Measurements from ENCODE around the gene OST4. TPM values are rescaled to one million over a fixed set of nuclear protein-coding genes. Genes with fewer than 3 reads are reported as not detected.
A peak's percentile ranks its signal among the peaks of the same experiment; 100 is the strongest.
"Not testable (repeated sequence)": the region's sequence is repeated elsewhere in the genome, so short reads cannot be mapped to it uniquely, and the experiment has no call there.

OST4 gene
- 100 to 1,000 TPM; 334 to 346 TPM for total RNA-seq

DNA sequence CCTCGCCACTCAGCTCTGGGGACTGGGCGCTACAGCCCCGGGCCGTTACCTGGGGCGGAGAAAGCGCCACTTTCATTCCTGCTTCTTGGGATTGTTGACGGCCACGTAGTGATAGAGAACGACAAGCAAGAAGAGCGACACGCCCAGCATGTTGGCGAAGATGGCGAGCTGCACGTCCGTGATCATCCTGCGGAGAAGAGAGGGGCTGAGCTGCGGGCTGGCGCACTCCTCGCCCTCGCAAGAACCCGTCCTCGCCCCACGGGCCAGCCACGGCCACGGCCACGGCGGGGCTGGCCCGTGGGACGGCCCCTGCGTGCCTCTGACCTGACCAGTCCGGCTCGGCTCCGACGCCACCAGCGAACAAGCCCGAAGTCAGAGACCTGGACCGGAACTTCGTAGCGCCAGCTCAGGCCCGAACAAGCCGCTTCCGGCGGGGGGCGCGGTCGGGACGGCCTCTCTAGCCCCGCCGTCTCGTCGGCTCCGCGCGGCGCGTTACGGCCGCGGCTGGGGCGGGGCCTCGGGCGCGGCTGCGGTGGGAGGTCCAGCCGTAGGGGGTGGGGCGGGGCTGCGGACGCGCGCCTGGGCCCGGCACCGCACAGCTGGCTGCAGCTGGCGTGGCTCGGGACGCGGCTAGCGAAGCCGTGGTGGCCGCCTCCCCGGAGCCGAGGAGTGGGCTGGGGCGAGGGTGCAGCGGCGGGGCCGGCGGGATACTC, at the start of gene OST4:
Gene OST4 (minus strand): TSS at position 378 of the 713 bp plus-strand sequence.
- peaks cover 32% of the 10 kb centered on the region for H3K36me3 Mint-ChIP-seq (ENCODE audit: low read depth)
- H3K9me3 Mint-ChIP-seq (ENCODE audit: insufficient read depth): no peaks in the 10 kb centered on the region
- H3K4me1 Mint-ChIP-seq (ENCODE audit: low read depth): peaks cover 79% of the 10 kb centered on the region
- H3K4me3 Mint-ChIP-seq: peak within 1 kb of the TSS; percentile 99
- H3K27ac Mint-ChIP-seq: peak within 1 kb of the TSS; percentile 95
- DNase-seq (peak; percentile 92), ATAC-seq (peak; percentile 94)
- POLR2A ChIA-PET: interaction anchor here (0.6 to 11.6 kb wide), 10 partner anchors 9 to 592 kb away, joined by 3 to 128 read pairs (median 6); partner anchors contain the start of genes AGBL5, SLC4A1AP and SUPT7L
- CTCF ChIA-PET: interaction anchor here (1.0 to 3.7 kb wide), 11 partner anchors 10 to 231 kb away, joined by 3 to 28 read pairs (median 7); partner anchors contain the start of genes AGBL5 and TMEM214
- H3K27me3 Mint-ChIP-seq (ENCODE audit: low read depth): no peaks in the 10 kb centered on the region

DNA sequence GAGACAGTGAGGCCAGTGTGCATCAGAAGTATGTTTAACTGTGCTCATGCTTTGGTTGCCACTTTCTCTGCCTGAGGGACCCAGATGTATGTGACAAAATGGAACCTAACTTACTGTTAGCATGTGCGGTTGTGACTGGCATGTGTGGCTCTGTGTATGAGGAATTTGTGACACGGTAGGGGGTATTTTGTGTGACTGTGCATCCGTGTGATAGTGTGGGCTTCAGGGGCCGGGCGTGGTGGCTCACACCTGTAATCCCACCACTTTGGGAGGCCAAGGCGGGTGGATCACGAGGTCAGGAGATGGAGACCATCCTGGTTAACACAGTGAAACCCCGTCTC, 47.8 kb upstream of the OST4 start:
- H3K4me3 Mint-ChIP-seq: peak overlapping the region; percentile 60
- peaks cover 17% of the 10 kb centered on the region for H3K4me1 Mint-ChIP-seq (ENCODE audit: low read depth)
- ATAC-seq; DNase-seq; H3K27ac Mint-ChIP-seq; POLR2A ChIA-PET; H3K36me3 Mint-ChIP-seq (ENCODE audit: low read depth); CTCF ChIA-PET; H3K9me3 Mint-ChIP-seq (ENCODE audit: insufficient read depth): not testable (repeated sequence)
- H3K27me3 Mint-ChIP-seq (ENCODE audit: low read depth): peaks cover 47% of the 10 kb centered on the region

DNA sequence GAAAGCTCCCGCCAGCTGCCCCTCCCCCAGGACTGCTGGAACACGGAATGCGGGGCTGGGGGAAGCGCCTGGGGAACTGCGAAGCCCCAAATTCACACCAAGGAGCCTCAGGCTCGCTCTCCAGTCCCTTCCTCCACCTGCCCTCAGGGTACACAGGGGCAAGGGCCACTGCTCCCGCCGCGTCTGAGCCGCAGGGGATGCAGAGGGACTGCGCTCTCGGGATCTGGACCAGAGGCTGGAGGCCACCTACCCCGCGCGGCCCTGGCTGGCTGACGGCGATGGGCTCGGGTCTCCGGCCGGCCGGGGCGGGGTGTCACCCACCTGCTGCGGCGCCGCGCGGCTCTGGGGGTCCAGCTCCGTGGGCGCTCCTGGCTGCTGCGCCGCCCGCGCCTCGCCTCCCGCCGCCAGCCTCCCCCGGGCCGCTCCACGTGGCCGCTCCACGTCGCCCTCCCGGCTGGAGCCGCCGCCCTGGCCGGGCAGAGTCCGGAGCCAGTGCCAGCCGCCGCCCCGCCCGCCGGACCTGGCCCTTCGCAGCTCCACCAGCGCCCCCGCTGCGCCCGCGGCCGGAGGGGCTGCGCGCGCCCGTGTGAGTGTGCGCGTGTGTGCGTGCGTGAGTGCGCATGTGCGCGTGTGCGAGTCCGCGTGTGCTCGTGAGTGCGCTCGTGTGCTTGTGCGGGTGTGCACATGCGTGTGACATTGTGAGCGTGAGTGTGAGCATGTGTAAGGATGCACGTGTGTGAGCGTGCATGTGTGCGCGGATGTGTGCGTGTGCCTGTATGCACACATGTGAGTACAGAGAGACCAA, 47.3 kb upstream of the OST4 start, which contains the start of gene CGREF1:
Gene CGREF1 (minus strand): TSS at position 604 of the 805 bp plus-strand sequence. CDS start 14,762 bp downstream, outside the sequence.
- DNase-seq (no peak), ATAC-seq (no peak)
- Mint-ChIP-seq H3K9me3 (ENCODE audit: insufficient read depth) (no peaks in the 10 kb centered on the region), H3K27me3 (ENCODE audit: low read depth) (peaks cover 47% of the 10 kb centered on the region), H3K27ac (no peak within 1 kb of the TSS), H3K4me3 (peak within 1 kb of the TSS; percentile 60), H3K36me3 (ENCODE audit: low read depth) (no peaks in the 10 kb centered on the region), H3K4me1 (ENCODE audit: low read depth) (peaks cover 14% of the 10 kb centered on the region)
- POLR2A ChIA-PET: no interaction called here
- CTCF ChIA-PET: no interaction called here

DNA sequence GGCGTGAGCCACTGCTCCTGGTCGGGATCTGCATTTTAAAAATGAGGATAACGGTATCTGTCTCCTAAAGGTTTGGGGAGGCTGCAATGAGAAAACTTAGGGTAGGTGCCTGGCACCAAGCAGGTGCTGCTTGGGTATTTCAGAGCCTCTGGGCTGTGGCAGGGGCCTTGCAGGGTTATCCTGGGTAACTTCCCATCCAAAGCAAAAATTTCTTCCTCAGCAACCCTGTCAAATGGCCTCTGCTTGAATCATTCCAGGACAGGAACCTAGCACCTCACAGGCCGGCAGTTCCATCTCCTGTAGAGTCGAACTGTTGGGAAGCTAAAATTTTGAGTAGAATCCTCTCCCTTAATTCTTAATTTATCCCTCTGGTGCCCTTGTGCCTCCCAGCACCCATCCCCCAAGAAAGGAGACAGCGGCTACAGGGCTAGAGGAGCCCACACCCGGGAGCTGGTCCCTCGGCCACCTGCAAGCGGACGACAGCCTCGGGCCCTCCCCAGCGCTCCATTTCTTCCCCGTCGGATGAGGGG, 46.6 kb upstream of the OST4 start:
- no peaks in the 10 kb centered on the region for H3K36me3 Mint-ChIP-seq (ENCODE audit: low read depth)
- no peaks in the 10 kb centered on the region for H3K9me3 Mint-ChIP-seq (ENCODE audit: insufficient read depth)
- ChIA-PET POLR2A (no interaction called here), CTCF (no interaction called here)
- peaks cover 10% of the 10 kb centered on the region for H3K4me1 Mint-ChIP-seq (ENCODE audit: low read depth)
- H3K4me3 Mint-ChIP-seq: no peak overlapping the region
- no peak for ATAC-seq
- H3K27ac Mint-ChIP-seq: no peak overlapping the region
- no peak for DNase-seq
- peaks cover 45% of the 10 kb centered on the region for H3K27me3 Mint-ChIP-seq (ENCODE audit: low read depth)

DNA sequence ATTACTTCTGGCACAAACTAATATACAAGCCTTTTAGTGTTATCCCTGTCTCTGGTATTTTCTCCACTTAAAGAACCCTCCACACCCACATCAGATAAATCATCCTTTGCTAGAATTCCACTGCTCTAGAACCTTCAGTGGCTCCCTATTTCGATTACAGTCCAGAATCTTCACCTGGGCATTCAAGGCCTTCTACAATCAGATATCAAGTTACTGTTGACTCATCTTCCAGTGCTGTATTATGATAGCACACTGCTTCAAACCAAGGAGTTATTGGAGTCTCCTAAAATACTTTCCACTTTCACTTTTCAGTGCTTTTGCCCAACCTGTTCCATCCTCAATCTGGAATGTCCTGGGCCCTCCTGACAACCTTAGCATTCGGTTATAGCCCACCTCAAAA, 44.1 kb upstream of the OST4 start:
- H3K27ac Mint-ChIP-seq: no peak overlapping the region
- H3K9me3 Mint-ChIP-seq (ENCODE audit: insufficient read depth): no peaks in the 10 kb centered on the region
- no peak overlapping the region for H3K4me3 Mint-ChIP-seq
- no peak for DNase-seq
- ATAC-seq: no peak
- H3K27me3 Mint-ChIP-seq (ENCODE audit: low read depth): peaks cover 27% of the 10 kb centered on the region
- ChIA-PET CTCF (interaction anchor here (0.9 to 1.2 kb wide), 2 partner anchors 177 to 188 kb away, joined by 3 to 4 read pairs; no protein-coding TSS in a partner anchor), POLR2A (no interaction called here)
- H3K4me1 Mint-ChIP-seq (ENCODE audit: low read depth): peaks cover 10% of the 10 kb centered on the region
- H3K36me3 Mint-ChIP-seq (ENCODE audit: low read depth): no peaks in the 10 kb centered on the region

DNA sequence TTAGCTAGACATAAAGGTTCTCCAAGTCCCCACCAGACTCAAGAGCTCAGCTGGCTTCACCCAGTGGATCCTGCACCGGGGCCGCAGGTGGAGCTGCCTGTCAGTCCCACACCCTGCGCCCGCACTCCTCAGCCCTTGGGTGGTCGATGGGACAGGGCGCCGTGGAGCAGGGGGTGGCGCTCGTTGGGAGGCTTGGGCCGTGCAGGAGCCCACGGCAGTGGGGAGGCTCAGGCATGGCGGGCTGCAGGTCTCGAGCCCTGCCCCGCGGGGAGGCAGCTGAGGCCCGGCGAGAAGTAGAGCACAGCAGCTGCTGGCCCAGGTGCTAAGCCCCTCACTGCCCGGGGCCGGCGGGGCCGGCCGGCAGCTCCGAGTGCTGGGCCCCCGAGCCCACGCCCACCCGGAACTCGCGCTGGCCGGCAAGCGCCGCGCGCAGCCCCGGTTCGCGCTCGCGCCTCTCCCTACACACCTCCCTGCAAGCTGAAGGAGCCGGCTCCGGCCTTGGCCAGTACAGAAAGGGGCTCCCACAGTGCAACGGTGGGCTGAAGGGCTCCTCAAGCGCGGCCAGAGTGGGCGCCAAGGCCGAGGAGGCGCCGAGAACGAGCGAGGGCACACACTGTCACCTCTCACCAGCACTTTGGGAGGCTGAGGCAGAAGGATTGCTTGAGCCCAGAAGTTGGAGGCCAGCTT, 40.1 kb upstream of the OST4 start:
- CTCF ChIA-PET: interaction anchor here (1.9 kb wide), 1 partner anchor 12 kb away, joined by 7 read pairs; the partner anchor contains the start of gene ABHD1
- H3K4me3 Mint-ChIP-seq, ATAC-seq: not testable (repeated sequence)

DNA sequence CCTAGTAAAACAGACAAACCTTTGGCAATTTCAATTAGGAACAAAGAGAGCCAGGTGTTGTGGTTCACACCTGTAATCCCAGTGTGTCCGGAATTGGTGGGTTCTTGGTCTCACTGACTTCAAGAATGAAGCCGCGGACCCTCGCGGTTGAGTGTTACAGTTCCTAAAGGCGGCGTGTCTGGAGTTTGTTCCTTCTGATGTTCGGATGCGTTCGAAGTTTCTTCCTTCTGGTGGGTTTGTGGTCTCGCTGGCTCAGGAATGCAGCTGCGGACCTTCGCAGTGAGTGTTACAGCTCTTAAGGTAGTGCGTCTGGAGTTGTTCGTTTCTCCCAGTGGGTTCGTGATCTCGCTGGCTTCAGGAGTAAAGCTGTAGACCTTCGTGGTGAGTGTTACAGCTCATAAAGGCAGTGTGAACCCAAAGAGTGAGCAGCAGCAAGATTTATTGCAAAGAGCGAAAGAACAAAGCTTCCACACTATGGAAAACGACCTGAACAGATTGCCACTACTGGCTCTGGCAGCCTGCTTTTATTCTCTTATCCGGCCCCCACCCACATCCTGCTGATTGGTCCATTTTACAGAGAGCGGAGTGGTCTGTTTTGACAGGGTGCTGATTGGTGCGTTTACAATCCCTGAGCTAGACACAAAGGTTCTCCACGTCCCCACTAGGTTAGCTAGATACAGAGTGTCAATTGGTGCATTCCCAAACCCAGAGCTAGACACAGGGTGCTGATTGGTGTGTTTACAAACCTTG, 39.3 kb upstream of the OST4 start:
- not testable (repeated sequence) for H3K36me3 Mint-ChIP-seq (ENCODE audit: low read depth); DNase-seq; H3K27ac Mint-ChIP-seq; H3K4me1 Mint-ChIP-seq (ENCODE audit: low read depth); H3K4me3 Mint-ChIP-seq; ATAC-seq; H3K27me3 Mint-ChIP-seq (ENCODE audit: low read depth); H3K9me3 Mint-ChIP-seq (ENCODE audit: insufficient read depth)
- ChIA-PET POLR2A (interaction anchor here (0.9 kb wide), 1 partner anchor 18 kb away, joined by 3 read pairs; no protein-coding TSS in a partner anchor), CTCF (interaction anchor here (1.2 to 1.8 kb wide), 2 partner anchors 12 to 23 kb away, joined by 3 to 4 read pairs; partner anchors contain the start of gene KHK)

More for the DNA sequence above, 40.1 kb upstream of the OST4 start:
- H3K9me3 Mint-ChIP-seq (ENCODE audit: insufficient read depth); POLR2A ChIA-PET; H3K36me3 Mint-ChIP-seq (ENCODE audit: low read depth); H3K27me3 Mint-ChIP-seq (ENCODE audit: low read depth); DNase-seq; H3K4me1 Mint-ChIP-seq (ENCODE audit: low read depth); H3K27ac Mint-ChIP-seq: not testable (repeated sequence)

DNA sequence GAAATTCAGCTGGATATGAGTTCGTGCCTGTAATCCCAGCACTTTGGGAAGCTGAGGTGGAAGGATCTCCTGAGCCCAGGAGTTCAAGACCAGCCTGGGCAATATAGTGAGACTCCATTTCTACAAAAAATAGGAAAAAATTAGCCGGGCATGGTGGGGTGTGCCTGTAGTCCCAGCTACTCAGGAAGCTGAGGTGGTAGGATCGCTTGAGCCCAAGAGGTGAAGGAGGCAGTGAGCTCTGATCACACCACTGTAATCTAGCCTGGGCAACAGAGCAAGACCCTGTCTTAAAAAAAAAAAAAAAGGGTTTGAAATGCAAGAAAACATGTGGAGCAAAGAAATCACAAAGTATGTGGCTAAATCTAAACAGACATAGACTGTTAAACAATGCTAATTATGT, 37.6 kb upstream of the OST4 start:
- Mint-ChIP-seq H3K27ac (no peak overlapping the region), H3K4me1 (ENCODE audit: low read depth) (peaks cover 2% of the 10 kb centered on the region), H3K27me3 (ENCODE audit: low read depth) (peaks cover 9% of the 10 kb centered on the region), H3K36me3 (ENCODE audit: low read depth) (no peaks in the 10 kb centered on the region), H3K4me3 (no peak overlapping the region), H3K9me3 (ENCODE audit: insufficient read depth) (no peaks in the 10 kb centered on the region)
- POLR2A ChIA-PET: no interaction called here
- CTCF ChIA-PET: interaction anchor here (0.6 to 2.1 kb wide), 4 partner anchors 12 to 170 kb away, joined by 3 to 9 read pairs (median 4); partner anchors contain the start of gene KHK
- DNase-seq (no peak), ATAC-seq (no peak)

DNA sequence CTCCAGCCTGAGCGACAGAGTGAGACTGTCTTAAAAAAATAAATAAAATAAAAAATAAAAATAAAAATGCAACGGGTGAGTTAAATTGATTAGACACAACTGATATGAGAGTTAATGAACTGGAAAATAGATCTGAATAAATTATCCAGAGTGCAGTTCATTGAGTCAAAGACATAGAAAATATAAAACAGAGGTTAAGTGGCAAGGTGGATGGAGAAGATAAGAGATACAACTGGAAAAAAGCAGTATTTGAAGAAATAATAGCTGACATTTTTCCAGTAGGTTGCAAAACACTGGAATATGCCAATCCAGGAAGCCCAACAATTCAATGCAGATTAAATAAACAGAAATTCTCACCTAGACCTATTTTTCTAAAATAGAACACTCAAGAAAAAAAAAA, 36.8 kb upstream of the OST4 start:
- CTCF ChIA-PET: interaction anchor here (0.7 to 2.1 kb wide), 2 partner anchors 11 to 171 kb away, joined by 3 to 9 read pairs; no protein-coding TSS in a partner anchor
- no peak overlapping the region for H3K4me3 Mint-ChIP-seq
- ATAC-seq (no peak), DNase-seq (no peak)
- no peak overlapping the region for H3K27ac Mint-ChIP-seq
- POLR2A ChIA-PET: no interaction called here
- peaks cover 2% of the 10 kb centered on the region for H3K4me1 Mint-ChIP-seq (ENCODE audit: low read depth)
- H3K27me3 Mint-ChIP-seq (ENCODE audit: low read depth): peaks cover 9% of the 10 kb centered on the region
- H3K9me3 Mint-ChIP-seq (ENCODE audit: insufficient read depth): no peaks in the 10 kb centered on the region
- no peaks in the 10 kb centered on the region for H3K36me3 Mint-ChIP-seq (ENCODE audit: low read depth)

DNA sequence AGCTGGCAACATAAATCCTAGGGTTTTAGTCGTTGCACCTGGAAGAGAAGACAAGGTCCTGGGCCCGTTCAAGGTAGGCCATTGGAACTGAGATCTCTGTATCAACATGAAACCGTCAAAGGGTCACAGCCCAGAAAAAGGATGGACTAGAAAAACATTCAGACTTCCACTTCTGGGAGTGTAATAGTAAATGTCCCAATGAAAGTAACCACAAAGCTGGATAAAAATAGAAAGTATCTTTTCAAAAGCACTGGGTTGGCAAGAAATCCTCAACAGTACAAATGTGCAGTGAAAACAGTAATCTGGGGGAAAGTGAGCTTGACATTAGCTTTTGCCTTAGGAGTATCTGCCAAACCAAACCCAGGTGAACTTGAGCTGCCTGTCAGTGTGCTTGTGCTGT, 34.5 kb upstream of the OST4 start:
- ATAC-seq (no peak), DNase-seq (no peak)
- Mint-ChIP-seq H3K4me3 (no peak overlapping the region), H3K4me1 (ENCODE audit: low read depth) (peaks cover 2% of the 10 kb centered on the region), H3K27ac (no peak overlapping the region), H3K27me3 (ENCODE audit: low read depth) (peaks cover 7% of the 10 kb centered on the region), H3K9me3 (ENCODE audit: insufficient read depth) (no peaks in the 10 kb centered on the region), H3K36me3 (ENCODE audit: low read depth) (no peaks in the 10 kb centered on the region)
- ChIA-PET CTCF (interaction anchor here (0.9 to 2.2 kb wide), 3 partner anchors 8 to 174 kb away, joined by 3 to 8 read pairs (median 3); no protein-coding TSS in a partner anchor), POLR2A (no interaction called here)

DNA sequence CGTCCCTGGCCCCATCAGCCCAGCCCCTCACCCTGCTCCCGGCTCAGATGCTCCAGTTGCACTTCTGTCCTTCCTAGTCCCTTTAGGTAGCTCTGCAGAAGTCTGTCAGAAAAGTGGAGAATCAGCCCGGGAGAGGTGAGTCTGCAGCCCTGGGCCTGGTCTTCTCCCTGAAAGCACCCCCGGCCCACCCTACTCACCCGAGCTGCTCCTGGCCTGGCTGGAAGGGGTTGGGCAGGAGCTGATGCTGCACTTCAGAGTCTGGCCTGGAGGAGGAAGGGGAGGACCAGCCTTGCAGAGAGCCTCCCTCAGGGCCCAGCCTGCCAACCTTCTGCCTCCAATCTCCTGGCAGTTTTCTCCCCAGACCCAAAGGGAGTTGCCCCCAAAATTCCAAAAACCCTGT, 30.9 kb upstream of the OST4 start:
- ATAC-seq (no peak), DNase-seq (no peak)
- H3K27me3 Mint-ChIP-seq (ENCODE audit: low read depth): peaks cover 7% of the 10 kb centered on the region
- H3K36me3 Mint-ChIP-seq (ENCODE audit: low read depth): no peaks in the 10 kb centered on the region
- H3K27ac Mint-ChIP-seq: no peak overlapping the region
- no peak overlapping the region for H3K4me3 Mint-ChIP-seq
- ChIA-PET POLR2A (no interaction called here), CTCF (interaction anchor here (0.7 to 3.2 kb wide), 7 partner anchors 9 to 278 kb away, joined by 3 to 14 read pairs (median 4); no protein-coding TSS in a partner anchor)
- no peaks in the 10 kb centered on the region for H3K4me1 Mint-ChIP-seq (ENCODE audit: low read depth)
- H3K9me3 Mint-ChIP-seq (ENCODE audit: insufficient read depth): no peaks in the 10 kb centered on the region

Data from activated CD8-positive, alpha-beta T cell treated with anti-CD3 and anti-CD28 coated beads, Interleukin-2, amount 10 ng/mL, durations not matched to agents 7 days and 5 days (primary cell).